HCT116 (cell line): Measurements from ENCODE around the gene GPHA2. TPM values are rescaled to one million over a fixed set of nuclear protein-coding genes. Genes with fewer than 3 reads are reported as not detected.

ENCODE experiments used
- ATAC-seq: fragments of 200-7000 bp; cut with Tn5 transposase; 2 replicates; pipeline ENCODE4 v1.9.1; 2020; ENCODE audit warnings: mild to moderate bottlenecking, moderate library complexity
- BruUV-seq: library from RNA; stranded (reverse); fragments of 400-500 nt; replicated peaks from 2 replicates; lab custom pipeline; 2021; lab: Mats Ljungman, UMichigan
- CTCF ChIA-PET: fragments of 300-600 bp; sonication (Branson Sonifier 250); formaldehyde crosslinking; loops from one replicate; lab custom pipeline; 2021; ENCODE audit warnings: antibody characterized with exemption; lab: Charles Lee
- POLR2A ChIA-PET: fragments of 300-600, 350-600 bp; sonication (Branson Sonifier 250); formaldehyde crosslinking; loops from one replicate; lab custom pipeline; 2021; ENCODE audit warnings: antibody characterized with exemption; lab: Charles Lee
- RAD21 ChIA-PET, 2 experiments: fragments of 300-600 bp; sonication (Branson Sonifier 250); formaldehyde crosslinking; loops; one replicate each; lab custom pipeline; 2023; ENCODE audit warnings: low total read pairs in 2 of 2; ENCODE audit not compliant: uncharacterized antibody in 2 of 2, unreplicated experiment in 2 of 2, low non-redundant PET in 1 of 2; lab: Charles Lee
- DNase-seq: peaks from one replicate; pipeline ENCODE4 v3.0.0-alpha.2; 2010; ENCODE audit warnings: low read depth, low spot score
- H2AFZ ChIP-seq: fragments of 200-600 bp; shearing (Covaris generic), sonication (generic); 2 replicates; pipeline ENCODE4 v1.6.1; 2017; ENCODE audit warnings: low read depth, mixed run types, mixed read lengths, antibody characterized with exemption, low read length; ENCODE audit not compliant: poor library complexity, severe bottlenecking
- H3K27ac ChIP-seq: 2 replicates; pipeline ENCODE4 v1.5.1; 2012; ENCODE audit warnings: low read depth, low read length
- H3K27me3 ChIP-seq: fragments of 200-600 bp; sonication (generic); 2 replicates; pipeline ENCODE4 v1.6.1; 2016; ENCODE audit warnings: mixed run types, low read length, mixed read lengths; ENCODE audit not compliant: insufficient read depth
- H3K36me3 ChIP-seq, 2 experiments: fragments of 200-500 bp in 1 of 2; fragments of 200-600 bp in 1 of 2; sonication (Bioruptor generic) in 1 of 2; sonication (generic) in 1 of 2; 2 replicates each; pipeline versions ENCODE4 v1.5.1 to v1.6.1; 2014 to 2016; ENCODE audit warnings: low read length in 2 of 2, inconsistent platforms in 1 of 2, mixed read lengths in 1 of 2, mixed run types in 1 of 2; ENCODE audit not compliant: insufficient read depth in 2 of 2, control insufficient read depth in 1 of 2
- H3K4me1 ChIP-seq, 2 experiments: fragments of 200-600 bp in 1 of 2; sonication (generic) in 1 of 2; 2 replicates each; pipeline versions ENCODE4 v1.5.1 to v1.6.1; 2012 to 2017; ENCODE audit warnings: low read length in 2 of 2, inconsistent platforms in 1 of 2, mild to moderate bottlenecking in 1 of 2, mixed read lengths in 1 of 2, mixed run types in 1 of 2, moderate library complexity in 1 of 2; ENCODE audit not compliant: insufficient read depth in 2 of 2, control insufficient read depth in 1 of 2
- H3K4me2 ChIP-seq: fragments of 200-600 bp; sonication (generic); 2 replicates; pipeline ENCODE4 v1.6.1; 2017; ENCODE audit warnings: mixed run types, low read length, mixed read lengths
- H3K4me3 ChIP-seq, 2 experiments: fragments of 200-600 bp in 1 of 2; sonication (generic) in 1 of 2; replicated peaks in 1 of 2; 2 replicates each; pipeline ENCODE4 v1.5.1; 2011 to 2016; ENCODE audit warnings: low read length in 2 of 2, control low read depth in 1 of 2, low read depth in 1 of 2, mild to moderate bottlenecking in 1 of 2, mixed read lengths in 1 of 2, mixed run types in 1 of 2
- H3K79me2 ChIP-seq: fragments of 200-600 bp; sonication (generic); 2 replicates; pipeline ENCODE4 v1.6.1; 2017; ENCODE audit warnings: mild to moderate bottlenecking, mixed run types, low read length, moderate library complexity, mixed read lengths; ENCODE audit not compliant: insufficient read depth
- H3K9ac ChIP-seq: fragments of 200-600 bp; sonication (generic); 2 replicates; pipeline ENCODE4 v1.6.1; 2016; ENCODE audit warnings: low read length, mixed read lengths
- H3K9me2 ChIP-seq: fragments of 200-600 bp; sonication (generic), shearing (Covaris generic); 2 replicates; pipeline ENCODE4 v1.6.1; 2017; ENCODE audit warnings: mixed run types, mild to moderate bottlenecking, moderate library complexity; ENCODE audit not compliant: insufficient read depth
- H3K9me3 ChIP-seq, 2 experiments: fragments of 200-500 bp in 1 of 2; fragments of 200-600 bp in 1 of 2; sonication (Bioruptor generic) in 1 of 2; sonication (generic) in 1 of 2; 2 replicates each; pipeline ENCODE4 v1.6.1; 2014 to 2017; ENCODE audit warnings: low read length in 2 of 2, mixed read lengths in 2 of 2, inconsistent platforms in 1 of 2, low read depth in 1 of 2, mild to moderate bottlenecking in 1 of 2, mixed run types in 1 of 2, moderate library complexity in 1 of 2; ENCODE audit not compliant: control insufficient read depth in 1 of 2, insufficient read depth in 1 of 2
- H4K20me1 ChIP-seq: fragments of 200-600 bp; sonication (generic), shearing (Covaris generic); 2 replicates; pipeline ENCODE4 v1.6.1; 2017; ENCODE audit warnings: mixed run types, mild to moderate bottlenecking, moderate library complexity; ENCODE audit not compliant: insufficient read depth
- ATF3 ChIP-seq: IDR thresholded peaks from 2 replicates; pipeline ENCODE4 v1.6.1; 2012
- CBX3 ChIP-seq: IDR thresholded peaks from 2 replicates; pipeline ENCODE4 v1.6.1; 2012; ENCODE audit warnings: low read depth
- FOSL1 ChIP-seq: IDR thresholded peaks from 2 replicates; pipeline ENCODE4 v1.6.1; 2012; ENCODE audit warnings: low read depth
- MAX ChIP-seq: IDR thresholded peaks from 2 replicates; pipeline ENCODE4 v1.6.1; 2012
- POLR2AphosphoS5 ChIP-seq: IDR thresholded peaks from 2 replicates; pipeline ENCODE4 v1.6.1; 2011; ENCODE audit warnings: mild to moderate bottlenecking, low read depth, low read length, moderate library complexity
- RAD21 ChIP-seq: IDR thresholded peaks from 2 replicates; pipeline ENCODE4 v1.6.1; 2012; ENCODE audit warnings: low read depth, mild to moderate bottlenecking
- SP1 ChIP-seq: IDR thresholded peaks from 2 replicates; pipeline ENCODE4 v1.6.1; 2012; ENCODE audit warnings: low read depth
- YY1 ChIP-seq: IDR thresholded peaks from 2 replicates; pipeline ENCODE4 v1.6.1; 2011; ENCODE audit warnings: low read length, low read depth, moderate library complexity, mild to moderate bottlenecking; ENCODE audit not compliant: insufficient replicate concordance; ENCODE audit errors: extremely low read depth
- ZBTB33 ChIP-seq: IDR thresholded peaks from 2 replicates; pipeline ENCODE4 v1.6.1; 2011; ENCODE audit warnings: mild to moderate bottlenecking, low read length, moderate library complexity; ENCODE audit not compliant: insufficient replicate concordance; ENCODE audit errors: extremely low read depth
- ZNF274 ChIP-seq: fragments of 200-500 bp; sonication (Bioruptor generic); IDR thresholded peaks from 2 replicates; pipeline ENCODE4 v1.6.1; 2014; ENCODE audit warnings: mild to moderate bottlenecking, low read depth, low read length, inconsistent platforms
- intact Hi-C: fragments of 100-400 bp; cut with micrococcal nuclease; formaldehyde crosslinking; loops from 2 replicates; pipeline ENCODE4 v1.10.0; 2022
- total RNA-seq: library from RNA; stranded (reverse); gene quantifications from one replicate; pipeline ENCODE4 v1.2.1, GENCODE V29; 2021; ENCODE audit not compliant: unreplicated experiment

The GPHA2 gene
- total RNA-seq, 1 experiment from 2014 or later = not detected

GRCh38 chr11:64951529-64951928 is 15.8 kb upstream of the GPHA2 start:
- H3K9me3 ChIP-seq = no peaks in the 10 kb centered on the region
- ChIA-PET CTCF (no interaction called here), RAD21 (no interaction called here), POLR2A (no interaction called here)
- H3K9me2 ChIP-seq = no peaks in the 10 kb centered on the region
- BruUV-seq = no TSS peak
- no peaks in the 10 kb centered on the region for H3K79me2 ChIP-seq
- no peaks in the 10 kb centered on the region for H3K36me3 ChIP-seq
- intact Hi-C loops = no loop called here
- no peaks in the 10 kb centered on the region for H3K27me3 ChIP-seq
- no peak overlapping the region for H3K4me3 ChIP-seq
- TF ChIP-seq SP1 = no peak
- TF ChIP-seq ZNF274 = no peak
- TF ChIP-seq ATF3 = no peak
- no peak for TF ChIP-seq ZBTB33
- TF ChIP-seq FOSL1 = no peak
- no peak for TF ChIP-seq MAX
- no peak for TF ChIP-seq POLR2AphosphoS5
- no peak for TF ChIP-seq CBX3
- TF ChIP-seq YY1 = no peak
- no peak for TF ChIP-seq RAD21
- no peak overlapping the region for H3K4me2 ChIP-seq
- no peaks in the 10 kb centered on the region for H3K4me1 ChIP-seq
- no peaks in the 10 kb centered on the region for H4K20me1 ChIP-seq
- H3K27ac ChIP-seq = no peak overlapping the region
- ATAC-seq (no peak), DNase-seq (no peak)
- no peak overlapping the region for H2AFZ ChIP-seq
- H3K9ac ChIP-seq = no peak overlapping the region
